Measurements from ENCODE around the gene FUZ.

Gene FUZ, protein sequence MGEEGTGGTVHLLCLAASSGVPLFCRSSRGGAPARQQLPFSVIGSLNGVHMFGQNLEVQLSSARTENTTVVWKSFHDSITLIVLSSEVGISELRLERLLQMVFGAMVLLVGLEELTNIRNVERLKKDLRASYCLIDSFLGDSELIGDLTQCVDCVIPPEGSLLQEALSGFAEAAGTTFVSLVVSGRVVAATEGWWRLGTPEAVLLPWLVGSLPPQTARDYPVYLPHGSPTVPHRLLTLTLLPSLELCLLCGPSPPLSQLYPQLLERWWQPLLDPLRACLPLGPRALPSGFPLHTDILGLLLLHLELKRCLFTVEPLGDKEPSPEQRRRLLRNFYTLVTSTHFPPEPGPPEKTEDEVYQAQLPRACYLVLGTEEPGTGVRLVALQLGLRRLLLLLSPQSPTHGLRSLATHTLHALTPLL

DNA sequence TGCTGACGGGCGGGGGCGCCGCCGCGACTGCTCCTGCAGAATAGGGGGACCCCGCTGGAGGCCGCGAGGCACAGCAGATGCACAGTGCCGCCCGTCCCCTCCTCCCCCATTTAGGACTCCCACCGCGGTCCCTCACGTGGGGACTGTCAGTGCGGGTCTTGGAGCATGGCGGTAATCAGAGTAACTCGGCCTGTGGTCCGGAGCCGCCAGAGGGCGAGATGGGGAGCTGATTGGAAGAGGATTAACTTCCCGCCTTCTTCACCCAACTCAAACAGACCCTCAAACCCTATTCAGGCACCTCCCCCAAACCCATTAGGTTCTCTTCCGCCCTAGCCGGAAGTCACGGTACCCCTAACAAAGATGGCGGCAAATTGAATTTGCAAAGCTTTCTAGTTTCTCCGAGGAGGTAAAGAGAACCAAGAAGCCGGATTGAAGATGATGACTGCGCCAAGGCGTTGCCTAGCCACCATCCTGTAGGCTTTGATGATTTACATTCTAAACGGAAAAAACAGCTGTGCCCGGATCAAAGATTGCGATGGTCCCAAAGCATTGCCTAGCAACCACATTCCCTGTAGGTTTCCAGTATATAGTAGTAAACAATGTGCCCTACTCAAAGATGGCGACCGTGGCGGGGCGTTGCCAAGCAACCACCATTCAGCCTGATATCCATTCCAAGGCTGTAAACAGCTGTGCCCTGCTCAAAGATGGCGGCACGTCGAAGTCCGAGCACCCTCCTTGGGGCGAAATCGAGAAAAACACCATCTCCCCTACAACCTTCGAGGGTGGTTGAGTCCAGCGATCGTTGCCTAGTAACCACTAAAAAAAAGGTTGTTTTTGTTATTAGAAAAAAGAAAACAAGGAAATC, at the start of gene FUZ:
FUZ (minus strand) TSS at position 296 of the 865 bp plus-strand sequence; CDS start at position 110, 186 bp downstream.
- peak within 1 kb of the TSS; percentile 94 for H3K27ac ChIP-seq
- H3K27me3 ChIP-seq (replicated peaks) = no peaks in the 10 kb centered on the region
- peaks cover under 1% of the 10 kb centered on the region for H3K36me3 ChIP-seq (replicated peaks)
- H3K4me3 ChIP-seq (ENCODE audit: low read depth, low read length) = peak within 1 kb of the TSS; percentile 88
- in situ Hi-C loops (cut with HindIII; ENCODE audit: low pct_ligation_motif_present, low sequenced_read_pairs) = no loop called here
- peak; percentile 99 for DNase-seq
- TF ChIP-seq, protein P1, sequence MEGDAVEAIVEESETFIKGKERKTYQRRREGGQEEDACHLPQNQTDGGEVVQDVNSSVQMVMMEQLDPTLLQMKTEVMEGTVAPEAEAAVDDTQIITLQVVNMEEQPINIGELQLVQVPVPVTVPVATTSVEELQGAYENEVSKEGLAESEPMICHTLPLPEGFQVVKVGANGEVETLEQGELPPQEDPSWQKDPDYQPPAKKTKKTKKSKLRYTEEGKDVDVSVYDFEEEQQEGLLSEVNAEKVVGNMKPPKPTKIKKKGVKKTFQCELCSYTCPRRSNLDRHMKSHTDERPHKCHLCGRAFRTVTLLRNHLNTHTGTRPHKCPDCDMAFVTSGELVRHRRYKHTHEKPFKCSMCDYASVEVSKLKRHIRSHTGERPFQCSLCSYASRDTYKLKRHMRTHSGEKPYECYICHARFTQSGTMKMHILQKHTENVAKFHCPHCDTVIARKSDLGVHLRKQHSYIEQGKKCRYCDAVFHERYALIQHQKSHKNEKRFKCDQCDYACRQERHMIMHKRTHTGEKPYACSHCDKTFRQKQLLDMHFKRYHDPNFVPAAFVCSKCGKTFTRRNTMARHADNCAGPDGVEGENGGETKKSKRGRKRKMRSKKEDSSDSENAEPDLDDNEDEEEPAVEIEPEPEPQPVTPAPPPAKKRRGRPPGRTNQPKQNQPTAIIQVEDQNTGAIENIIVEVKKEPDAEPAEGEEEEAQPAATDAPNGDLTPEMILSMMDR (IDR thresholded peaks at IDR 0.05; ENCODE audit: low read depth, low read length, missing control alignments) = peak; percentile 59

DNA sequence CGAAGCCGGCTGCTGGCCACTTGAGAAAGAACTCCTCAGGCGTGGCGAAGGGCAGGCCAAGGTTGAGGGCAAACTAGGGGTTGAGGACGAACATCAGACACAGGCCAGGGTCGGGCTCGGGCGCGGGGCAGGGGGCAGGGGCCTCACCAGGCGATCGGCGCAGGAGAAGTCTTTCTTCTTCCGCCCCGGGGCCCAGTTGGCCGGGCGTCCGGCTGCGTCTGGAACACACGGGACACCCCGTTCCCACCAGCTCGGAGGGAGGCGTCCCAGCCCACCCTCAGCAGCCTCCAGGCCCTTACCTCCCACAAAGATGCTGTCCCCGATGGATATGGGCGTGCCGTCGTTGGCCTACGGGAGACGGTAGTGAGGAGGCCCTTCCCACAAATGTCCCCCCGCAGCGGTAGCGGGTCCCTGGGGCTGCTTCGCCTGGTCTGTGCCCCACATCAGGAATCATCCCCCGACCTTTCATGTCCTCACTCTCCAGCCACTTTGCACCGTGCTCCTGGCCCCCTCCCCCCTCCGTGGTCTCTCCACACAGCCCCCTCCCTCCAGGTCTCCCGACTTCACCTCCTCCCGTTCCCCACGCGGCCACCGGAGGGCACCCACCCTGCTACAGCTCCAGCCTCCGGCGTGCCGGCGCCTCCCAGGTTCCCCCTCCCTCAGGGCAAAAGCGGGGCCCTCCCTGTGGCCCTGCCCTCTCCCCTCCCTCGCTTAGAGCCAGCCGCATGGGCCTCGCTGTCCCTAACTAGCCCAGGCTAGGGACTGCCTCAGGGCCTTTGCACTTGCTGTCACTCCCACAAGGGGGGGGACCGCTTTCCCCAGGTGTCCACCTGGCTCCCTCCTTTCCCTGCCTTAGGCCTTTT, 49.5 kb upstream of the FUZ start:
- TF ChIP-seq, protein P1 (IDR thresholded peaks at IDR 0.05; ENCODE audit: low read depth, low read length, missing control alignments) = peak; percentile 64
- Histone ChIP-seq H3K4me3 (ENCODE audit: low read depth, low read length) (no peak overlapping the region), H3K27ac (no peak overlapping the region), H3K27me3 (replicated peaks) (no peaks in the 10 kb centered on the region), H3K36me3 (replicated peaks) (peaks cover 61% of the 10 kb centered on the region)
- no peak for DNase-seq
- in situ Hi-C loops (cut with HindIII; ENCODE audit: low pct_ligation_motif_present, low sequenced_read_pairs) = no loop called here

DNA sequence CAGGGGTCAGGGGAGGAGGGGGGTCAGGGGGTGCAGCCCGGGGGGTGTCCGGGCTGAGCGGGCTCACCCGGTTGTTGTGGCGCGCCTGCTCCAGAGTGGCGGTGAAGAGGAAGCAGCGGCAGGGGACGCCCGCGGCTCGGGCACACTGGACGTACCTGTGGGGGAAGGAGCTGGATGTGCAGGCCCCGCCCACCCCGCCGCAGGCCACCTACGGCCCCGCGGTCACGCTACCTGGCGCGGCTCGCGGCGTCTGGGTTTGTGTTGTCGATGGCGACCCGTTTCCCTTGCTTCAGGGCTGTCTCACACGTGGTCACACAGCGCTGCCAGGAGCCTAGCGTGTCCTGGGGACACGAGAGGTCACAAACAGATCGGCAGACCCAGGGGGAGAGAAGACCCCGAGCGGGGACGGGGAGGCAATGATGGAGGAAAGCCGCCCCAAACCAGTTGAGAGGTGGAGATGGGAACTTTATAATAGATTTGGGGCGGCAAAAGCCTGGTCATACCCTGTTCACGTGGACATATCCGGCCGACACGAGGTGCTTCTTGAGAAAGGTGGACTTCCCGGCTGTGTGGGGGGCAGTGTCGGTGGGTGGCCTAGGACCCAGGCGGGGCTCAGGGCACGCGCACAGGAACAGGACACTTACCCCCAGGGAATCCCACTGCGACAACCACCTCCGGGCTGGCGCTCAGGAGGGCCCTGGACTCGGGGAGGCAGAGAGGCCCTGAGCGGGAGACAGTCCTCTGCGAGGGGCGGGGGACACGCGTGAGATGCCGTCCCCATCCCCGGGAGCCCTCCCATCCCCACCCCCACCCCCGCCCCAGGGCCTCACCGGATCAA, 48.7 kb upstream of the FUZ start:
- Histone ChIP-seq H3K36me3 (replicated peaks) (peaks cover 69% of the 10 kb centered on the region), H3K27me3 (replicated peaks) (no peaks in the 10 kb centered on the region), H3K4me3 (ENCODE audit: low read depth, low read length) (no peak overlapping the region), H3K27ac (no peak overlapping the region)
- DNase-seq = no peak
- in situ Hi-C loops (cut with HindIII; ENCODE audit: low pct_ligation_motif_present, low sequenced_read_pairs) = no loop called here
- TF ChIP-seq, protein P1 (IDR thresholded peaks at IDR 0.05; ENCODE audit: low read depth, low read length, missing control alignments) = no peak

DNA sequence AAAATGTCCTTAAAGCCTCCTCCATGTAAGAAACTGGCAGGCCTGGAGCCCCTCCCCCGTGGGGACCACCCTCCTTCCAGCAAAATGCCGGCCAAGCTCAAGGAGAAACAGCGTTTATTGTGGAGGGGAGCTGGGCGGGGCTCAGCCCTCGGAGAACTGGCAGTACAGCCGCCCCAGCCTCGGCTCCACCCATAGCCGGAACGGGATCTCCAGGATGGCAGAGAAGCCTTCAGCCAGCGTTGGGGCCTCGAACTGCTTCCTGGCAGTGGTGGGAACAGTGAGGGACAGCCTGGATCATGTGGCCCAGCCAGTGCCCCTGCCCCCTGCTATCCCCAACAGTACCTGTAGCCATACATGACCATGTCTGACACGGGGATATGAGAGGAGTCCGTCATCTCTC, 48.0 kb upstream of the FUZ start:
- no peak for DNase-seq
- Histone ChIP-seq H3K36me3 (replicated peaks) (peaks cover 72% of the 10 kb centered on the region), H3K27me3 (replicated peaks) (no peaks in the 10 kb centered on the region), H3K27ac (no peak overlapping the region), H3K4me3 (ENCODE audit: low read depth, low read length) (no peak overlapping the region)
- TF ChIP-seq, protein P1 (IDR thresholded peaks at IDR 0.05; ENCODE audit: low read depth, low read length, missing control alignments) = no peak
- in situ Hi-C loops (cut with HindIII; ENCODE audit: low pct_ligation_motif_present, low sequenced_read_pairs) = no loop called here
